HepG2 (cell line): ENCODE results near the gene NTN5. TPM values are rescaled to one million over a fixed set of nuclear protein-coding genes. Genes with fewer than 3 reads are reported as not detected.
A peak's percentile ranks its signal among the peaks of the same experiment; 100 is the strongest.

Experiments used
- ATF7 ChIP-seq, 2 experiments: fragments of 450-650 bp in 1 of 2; sonication (generic) in 1 of 2; formaldehyde crosslinking in 1 of 2; IDR thresholded peaks; 2 replicates each; pipeline versions ENCODE4 v1.4.0 to v1.6.1; 2016 to 2020; ENCODE audit warnings: antibody characterized with exemption in 1 of 2, mild to moderate bottlenecking in 1 of 2, missing genetic modification reagents in 1 of 2
- PTBP1 ChIP-seq: fragments of 200-400 bp; formaldehyde crosslinking; IDR thresholded peaks from 2 replicates; pipeline ENCODE4 v1.6.1; 2018; ENCODE audit warnings: low read length, low read depth; ENCODE audit not compliant: poor library complexity, severe bottlenecking
- RFX1 ChIP-seq: fragments of 450-650 bp; IDR thresholded peaks from 2 replicates; pipeline ENCODE4 v1.6.1; 2017
- ZNF468 ChIP-seq: sonication (generic); formaldehyde crosslinking; IDR thresholded peaks from 2 replicates; pipeline ENCODE4 v1.8.0; 2022; ENCODE audit warnings: mild to moderate bottlenecking, moderate library complexity, missing genetic modification reagents
- ZNF530 ChIP-seq: sonication (generic); formaldehyde crosslinking; IDR thresholded peaks from 2 replicates; pipeline ENCODE4 v1.5.0; 2020; ENCODE audit warnings: low read depth, mild to moderate bottlenecking, missing genetic modification reagents
- polyA plus RNA-seq, 8 experiments: library from polyadenylated mRNA; depleted of rRNA in 3 of 8; stranded (reverse) in 7 of 8; unstranded in 1 of 8; fragments of >200 nt; fragmentation: Illumina TruSeq in 4 of 8; extraction: Trizol in 4 of 8; gene quantifications; 2 replicates each; pipeline versions ENCODE4 v1.2.1 to v1.2.3, GENCODE V29; 2011 to 2016; ENCODE audit warnings: low read depth in 4 of 8, missing spikeins in 1 of 8, mixed read lengths in 1 of 8; ENCODE audit not compliant: insufficient read depth in 1 of 8
- total RNA-seq, 5 experiments: library from RNA; depleted of rRNA; stranded (reverse); fragments of >200 nt; fragmentation: Illumina TruSeq; extraction: Trizol; gene quantifications; 2 replicates each; pipeline ENCODE4 v1.2.3, GENCODE V29; 2016; ENCODE audit warnings: low read depth in 1 of 5
- TF ChIP-seq, protein P1 (sequence below): sonication (generic); formaldehyde crosslinking; IDR thresholded peaks from 2 replicates; pipeline ENCODE4 v1.4.0; 2020; ENCODE audit warnings: missing genetic modification reagents, borderline replicate concordance
- TF ChIP-seq, protein P2 (sequence below): sonication (generic); formaldehyde crosslinking; IDR thresholded peaks from 2 replicates; pipeline ENCODE4 v1.4.0; 2020; ENCODE audit warnings: missing genetic modification reagents
- TF ChIP-seq, protein P3 (sequence below): sonication (generic); formaldehyde crosslinking; IDR thresholded peaks from 2 replicates; pipeline ENCODE4 v1.5.0; 2020; ENCODE audit warnings: mild to moderate bottlenecking, missing genetic modification reagents
- TF ChIP-seq, protein P4 (sequence below): sonication (generic); formaldehyde crosslinking; IDR thresholded peaks from 2 replicates; pipeline ENCODE4 v1.5.1; 2020; ENCODE audit warnings: mild to moderate bottlenecking, missing genetic modification reagents, moderate library complexity
- TF ChIP-seq, protein P5 (sequence below): sonication (generic); formaldehyde crosslinking; IDR thresholded peaks from 2 replicates; pipeline ENCODE4 v1.4.0; 2020; ENCODE audit warnings: low read depth, missing genetic modification reagents
- TF ChIP-seq, protein P6 (sequence below): sonication (generic); formaldehyde crosslinking; IDR thresholded peaks from 2 replicates; pipeline ENCODE4 v1.5.1; 2020; ENCODE audit warnings: missing genetic modification reagents, mild to moderate bottlenecking, borderline replicate concordance
- TF ChIP-seq, protein P7 (sequence below): sonication (generic); formaldehyde crosslinking; IDR thresholded peaks from 2 replicates; pipeline ENCODE4 v1.5.0; 2020; ENCODE audit warnings: missing genetic modification reagents, mild to moderate bottlenecking, borderline replicate concordance

NTN5 gene
- total and polyA plus RNA-seq, 2 of the 13 experiments (the other 11 are each of a cell fraction or from before 2014, with no cell fraction given): 0.05 TPM; not detected in 1

DNA sequence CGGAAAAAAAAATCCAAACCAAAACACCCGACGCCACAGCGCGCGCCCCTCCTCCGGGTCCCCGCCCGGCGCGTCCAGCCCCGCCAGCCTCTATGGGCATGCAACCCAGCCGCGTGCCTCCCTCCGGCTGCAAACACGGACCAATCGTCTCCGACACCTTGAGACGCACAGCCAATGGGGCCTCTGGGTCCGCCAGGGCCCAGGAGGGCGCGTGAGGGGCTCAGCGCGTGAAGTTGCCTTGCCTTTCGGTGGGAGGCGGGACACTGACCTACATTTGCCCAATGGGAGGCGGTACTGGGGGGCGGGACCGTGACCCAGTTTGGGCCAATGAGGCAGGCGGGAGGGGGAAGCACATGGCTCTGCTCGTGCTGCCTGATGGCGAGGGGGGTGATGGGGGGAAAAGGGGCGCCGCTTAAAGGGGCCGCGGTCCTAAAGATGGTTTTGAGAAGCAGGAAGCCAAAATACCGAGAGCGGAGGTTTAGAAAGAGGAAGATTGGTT is 35.3 kb downstream of the NTN5 start (continued):
- TF ChIP-seq, protein P1, sequence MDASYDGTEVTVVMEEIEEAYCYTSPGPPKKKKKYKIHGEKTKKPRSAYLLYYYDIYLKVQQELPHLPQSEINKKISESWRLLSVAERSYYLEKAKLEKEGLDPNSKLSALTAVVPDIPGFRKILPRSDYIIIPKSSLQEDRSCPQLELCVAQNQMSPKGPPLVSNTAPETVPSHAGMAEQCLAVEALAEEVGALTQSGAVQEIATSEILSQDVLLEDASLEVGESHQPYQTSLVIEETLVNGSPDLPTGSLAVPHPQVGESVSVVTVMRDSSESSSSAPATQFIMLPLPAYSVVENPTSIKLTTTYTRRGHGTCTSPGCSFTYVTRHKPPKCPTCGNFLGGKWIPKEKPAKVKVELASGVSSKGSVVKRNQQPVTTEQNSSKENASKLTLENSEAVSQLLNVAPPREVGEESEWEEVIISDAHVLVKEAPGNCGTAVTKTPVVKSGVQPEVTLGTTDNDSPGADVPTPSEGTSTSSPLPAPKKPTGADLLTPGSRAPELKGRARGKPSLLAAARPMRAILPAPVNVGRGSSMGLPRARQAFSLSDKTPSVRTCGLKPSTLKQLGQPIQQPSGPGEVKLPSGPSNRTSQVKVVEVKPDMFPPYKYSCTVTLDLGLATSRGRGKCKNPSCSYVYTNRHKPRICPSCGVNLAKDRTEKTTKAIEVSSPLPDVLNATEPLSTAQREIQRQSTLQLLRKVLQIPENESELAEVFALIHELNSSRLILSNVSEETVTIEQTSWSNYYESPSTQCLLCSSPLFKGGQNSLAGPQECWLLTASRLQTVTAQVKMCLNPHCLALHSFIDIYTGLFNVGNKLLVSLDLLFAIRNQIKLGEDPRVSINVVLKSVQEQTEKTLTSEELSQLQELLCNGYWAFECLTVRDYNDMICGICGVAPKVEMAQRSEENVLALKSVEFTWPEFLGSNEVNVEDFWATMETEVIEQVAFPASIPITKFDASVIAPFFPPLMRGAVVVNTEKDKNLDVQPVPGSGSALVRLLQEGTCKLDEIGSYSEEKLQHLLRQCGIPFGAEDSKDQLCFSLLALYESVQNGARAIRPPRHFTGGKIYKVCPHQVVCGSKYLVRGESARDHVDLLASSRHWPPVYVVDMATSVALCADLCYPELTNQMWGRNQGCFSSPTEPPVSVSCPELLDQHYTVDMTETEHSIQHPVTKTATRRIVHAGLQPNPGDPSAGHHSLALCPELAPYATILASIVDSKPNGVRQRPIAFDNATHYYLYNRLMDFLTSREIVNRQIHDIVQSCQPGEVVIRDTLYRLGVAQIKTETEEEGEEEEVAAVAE: peak; percentile 95
- TF ChIP-seq, protein P2, sequence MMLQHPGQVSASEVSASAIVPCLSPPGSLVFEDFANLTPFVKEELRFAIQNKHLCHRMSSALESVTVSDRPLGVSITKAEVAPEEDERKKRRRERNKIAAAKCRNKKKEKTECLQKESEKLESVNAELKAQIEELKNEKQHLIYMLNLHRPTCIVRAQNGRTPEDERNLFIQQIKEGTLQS (CRISPR knock-in tag): no peak
- TF ChIP-seq, protein P3, sequence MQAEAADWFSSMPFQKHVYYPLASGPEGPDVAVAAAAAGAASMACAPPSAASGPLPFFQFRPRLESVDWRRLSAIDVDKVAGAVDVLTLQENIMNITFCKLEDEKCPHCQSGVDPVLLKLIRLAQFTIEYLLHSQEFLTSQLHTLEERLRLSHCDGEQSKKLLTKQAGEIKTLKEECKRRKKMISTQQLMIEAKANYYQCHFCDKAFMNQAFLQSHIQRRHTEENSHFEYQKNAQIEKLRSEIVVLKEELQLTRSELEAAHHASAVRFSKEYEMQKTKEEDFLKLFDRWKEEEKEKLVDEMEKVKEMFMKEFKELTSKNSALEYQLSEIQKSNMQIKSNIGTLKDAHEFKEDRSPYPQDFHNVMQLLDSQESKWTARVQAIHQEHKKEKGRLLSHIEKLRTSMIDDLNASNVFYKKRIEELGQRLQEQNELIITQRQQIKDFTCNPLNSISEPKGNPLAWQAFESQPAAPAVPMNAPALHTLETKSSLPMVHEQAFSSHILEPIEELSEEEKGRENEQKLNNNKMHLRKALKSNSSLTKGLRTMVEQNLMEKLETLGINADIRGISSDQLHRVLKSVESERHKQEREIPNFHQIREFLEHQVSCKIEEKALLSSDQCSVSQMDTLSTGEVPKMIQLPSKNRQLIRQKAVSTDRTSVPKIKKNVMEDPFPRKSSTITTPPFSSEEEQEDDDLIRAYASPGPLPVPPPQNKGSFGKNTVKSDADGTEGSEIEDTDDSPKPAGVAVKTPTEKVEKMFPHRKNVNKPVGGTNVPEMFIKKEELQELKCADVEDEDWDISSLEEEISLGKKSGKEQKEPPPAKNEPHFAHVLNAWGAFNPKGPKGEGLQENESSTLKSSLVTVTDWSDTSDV (CRISPR knock-in tag): no peak
- TF ChIP-seq, protein P4, sequence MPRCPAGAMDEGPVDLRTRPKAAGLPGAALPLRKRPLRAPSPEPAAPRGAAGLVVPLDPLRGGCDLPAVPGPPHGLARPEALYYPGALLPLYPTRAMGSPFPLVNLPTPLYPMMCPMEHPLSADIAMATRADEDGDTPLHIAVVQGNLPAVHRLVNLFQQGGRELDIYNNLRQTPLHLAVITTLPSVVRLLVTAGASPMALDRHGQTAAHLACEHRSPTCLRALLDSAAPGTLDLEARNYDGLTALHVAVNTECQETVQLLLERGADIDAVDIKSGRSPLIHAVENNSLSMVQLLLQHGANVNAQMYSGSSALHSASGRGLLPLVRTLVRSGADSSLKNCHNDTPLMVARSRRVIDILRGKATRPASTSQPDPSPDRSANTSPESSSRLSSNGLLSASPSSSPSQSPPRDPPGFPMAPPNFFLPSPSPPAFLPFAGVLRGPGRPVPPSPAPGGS: peak; percentile 90
- TF ChIP-seq, protein P5, sequence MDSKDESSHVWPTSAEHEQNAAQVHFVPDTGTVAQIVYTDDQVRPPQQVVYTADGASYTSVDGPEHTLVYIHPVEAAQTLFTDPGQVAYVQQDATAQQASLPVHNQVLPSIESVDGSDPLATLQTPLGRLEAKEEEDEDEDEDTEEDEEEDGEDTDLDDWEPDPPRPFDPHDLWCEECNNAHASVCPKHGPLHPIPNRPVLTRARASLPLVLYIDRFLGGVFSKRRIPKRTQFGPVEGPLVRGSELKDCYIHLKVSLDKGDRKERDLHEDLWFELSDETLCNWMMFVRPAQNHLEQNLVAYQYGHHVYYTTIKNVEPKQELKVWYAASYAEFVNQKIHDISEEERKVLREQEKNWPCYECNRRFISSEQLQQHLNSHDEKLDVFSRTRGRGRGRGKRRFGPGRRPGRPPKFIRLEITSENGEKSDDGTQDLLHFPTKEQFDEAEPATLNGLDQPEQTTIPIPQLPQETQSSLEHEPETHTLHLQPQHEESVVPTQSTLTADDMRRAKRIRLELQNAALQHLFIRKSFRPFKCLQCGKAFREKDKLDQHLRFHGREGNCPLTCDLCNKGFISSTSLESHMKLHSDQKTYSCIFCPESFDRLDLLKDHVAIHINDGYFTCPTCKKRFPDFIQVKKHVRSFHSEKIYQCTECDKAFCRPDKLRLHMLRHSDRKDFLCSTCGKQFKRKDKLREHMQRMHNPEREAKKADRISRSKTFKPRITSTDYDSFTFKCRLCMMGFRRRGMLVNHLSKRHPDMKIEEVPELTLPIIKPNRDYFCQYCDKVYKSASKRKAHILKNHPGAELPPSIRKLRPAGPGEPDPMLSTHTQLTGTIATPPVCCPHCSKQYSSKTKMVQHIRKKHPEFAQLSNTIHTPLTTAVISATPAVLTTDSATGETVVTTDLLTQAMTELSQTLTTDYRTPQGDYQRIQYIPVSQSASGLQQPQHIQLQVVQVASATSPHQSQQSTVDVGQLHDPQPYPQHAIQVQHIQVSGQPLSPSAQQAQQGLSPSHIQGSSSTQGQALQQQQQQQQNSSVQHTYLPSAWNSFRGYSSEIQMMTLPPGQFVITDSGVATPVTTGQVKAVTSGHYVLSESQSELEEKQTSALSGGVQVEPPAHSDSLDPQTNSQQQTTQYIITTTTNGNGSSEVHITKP (CRISPR knock-in tag): peak; percentile 23; the same call in 1 of the 2 replicates
- TF ChIP-seq, protein P6, sequence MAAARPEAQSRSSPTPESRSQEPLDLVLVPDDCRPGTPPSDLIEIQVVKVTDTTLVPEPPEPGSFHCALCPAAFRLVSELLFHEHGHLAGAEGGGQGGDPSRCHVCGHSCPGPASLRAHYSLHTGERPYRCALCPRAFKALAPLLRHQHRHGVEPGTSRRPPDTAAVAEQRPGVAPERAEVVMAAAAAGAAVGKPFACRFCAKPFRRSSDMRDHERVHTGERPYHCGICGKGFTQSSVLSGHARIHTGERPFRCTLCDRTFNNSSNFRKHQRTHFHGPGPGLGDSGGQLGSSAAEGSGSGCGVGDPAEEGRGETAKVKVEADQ (CRISPR knock-in tag): peak; percentile 39; the same call in 1 of the 2 replicates
- TF ChIP-seq ZNF468: 0 out of 2 replicates have a peak, but pooled peaks have one; percentile 69
- TF ChIP-seq ZNF530 (CRISPR knock-in tag): no peak
- no peak for TF ChIP-seq RFX1
- TF ChIP-seq PTBP1: no peak
- TF ChIP-seq, protein P7, sequence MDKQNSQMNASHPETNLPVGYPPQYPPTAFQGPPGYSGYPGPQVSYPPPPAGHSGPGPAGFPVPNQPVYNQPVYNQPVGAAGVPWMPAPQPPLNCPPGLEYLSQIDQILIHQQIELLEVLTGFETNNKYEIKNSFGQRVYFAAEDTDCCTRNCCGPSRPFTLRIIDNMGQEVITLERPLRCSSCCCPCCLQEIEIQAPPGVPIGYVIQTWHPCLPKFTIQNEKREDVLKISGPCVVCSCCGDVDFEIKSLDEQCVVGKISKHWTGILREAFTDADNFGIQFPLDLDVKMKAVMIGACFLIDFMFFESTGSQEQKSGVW (CRISPR knock-in tag): no peak
- TF ChIP-seq ATF7 (IDR thresholded peaks at IDR 0.05): no peak
- TF ChIP-seq ATF7 (CRISPR knock-in tag; IDR thresholded peaks at IDR 0.05): no peak; the same call in 1 of the 2 replicates
